Hematopoietic multipotent progenitor cell treated with erythropoietin and hydrocortisone succinate and interleukin-3 and kit ligand, for 8 days (in vitro differentiated cells): ENCODE measurements around the gene TMEM238.

Experiments used
- DNase-seq: peaks from one replicate; pipeline ENCODE4 v3.0.0-alpha.2; 2015

Gene TMEM238

GRCh38 chr19:55354698-55355212 lies 29.3 kb downstream of the TMEM238 start, which contains the start of gene COX6B2:
Gene COX6B2 (minus strand): TSS chr19:55354719. CDS start chr19:55354521, 198 bp downstream.
- no peak for DNase-seq

GRCh38 chr19:55353803-55354697 lies 30.0 kb downstream of the TMEM238 start:
- peak; percentile 59 for DNase-seq

- DNase-seq: no peak
These were observed 30.7 kb downstream of the TMEM238 start for GRCh38 chr19:55353356-55353802.

GRCh38 chr19:55352549-55353145 lies 31.4 kb downstream of the TMEM238 start:
- no peak for DNase-seq

- DNase-seq: no peak
These were observed 32.1 kb downstream of the TMEM238 start for GRCh38 chr19:55352040-55352439.

GRCh38 chr19:55350620-55351315 lies 33.3 kb downstream of the TMEM238 start:
- no peak for DNase-seq

GRCh38 chr19:55348317-55349034 lies 35.6 kb downstream of the TMEM238 start:
- no peak for DNase-seq

- no peak for DNase-seq
These were observed 36.6 kb downstream of the TMEM238 start for GRCh38 chr19:55347442-55348009.

GRCh38 chr19:55346725-55347441 lies 37.2 kb downstream of the TMEM238 start:
- DNase-seq: no peak

GRCh38 chr19:55345818-55346724 lies 38.0 kb downstream of the TMEM238 start:
- DNase-seq: peak; percentile 79

- no peak for DNase-seq
These were observed 38.8 kb downstream of the TMEM238 start for GRCh38 chr19:55345101-55345817.

GRCh38 chr19:55344444-55344843 lies 39.6 kb downstream of the TMEM238 start:
- DNase-seq: peak; percentile 53

GRCh38 chr19:55341595-55342531 lies 42.2 kb downstream of the TMEM238 start:
- no peak for DNase-seq

- DNase-seq: peak; percentile 78
These were observed 42.9 kb downstream of the TMEM238 start for GRCh38 chr19:55341171-55341588.

GRCh38 chr19:55340784-55341147 lies 43.3 kb downstream of the TMEM238 start:
- DNase-seq: peak; percentile 23

GRCh38 chr19:55339889-55340783 lies 44.0 kb downstream of the TMEM238 start:
- DNase-seq: peak; percentile 37
